ENCODE results near the gene VASH2. TPM values are rescaled to one million over a fixed set of nuclear protein-coding genes. Genes with fewer than 3 reads are reported as not detected.

VASH2 gene
- total and polyA plus RNA-seq, 2 of the 8 experiments (the other 6 are each of a cell fraction or from before 2014, with no cell fraction given), result 44.0 to 187 TPM

DNA sequence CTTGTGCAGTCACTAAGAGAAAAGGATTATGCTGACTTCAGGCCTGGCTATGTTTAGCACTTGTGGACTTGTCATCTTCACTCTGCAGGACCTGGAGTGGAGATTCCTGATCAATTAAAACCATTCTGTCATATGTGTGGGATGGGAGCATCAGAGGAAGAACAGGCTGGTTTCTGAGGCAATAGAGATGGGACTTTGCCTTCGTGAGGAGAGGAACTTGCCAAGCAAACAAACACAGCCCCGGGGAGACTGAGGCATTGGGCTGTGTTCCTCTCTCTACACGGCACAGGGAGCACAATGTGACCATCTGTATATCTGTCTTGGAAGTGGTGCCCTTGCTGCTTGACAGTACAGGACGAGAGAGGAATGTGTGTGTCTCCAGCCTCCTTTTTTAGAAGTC is 23.1 kb downstream of the VASH2 start:
- H3K27me3 ChIP-seq (replicated peaks in 1 of 4; ENCODE audit: control insufficient read depth in 3 of 4, extremely low read depth in 1 of 4, insufficient read depth in 3 of 4, low read length in 3 of 4), result no peaks in the 10 kb centered on the region
- H3K4me3 ChIP-seq (ENCODE audit: extremely low read depth in 1 of 4, insufficient read depth in 2 of 4, low read depth in 3 of 4, low read length in 4 of 4), result no peak overlapping the region
- H3K14ac ChIP-seq (ENCODE audit: insufficient read length), result no peak overlapping the region
- 86% methylated on average over 4 of the region's 4 CpGs; no CpG with 5 or more reads in 1 of the 2 experiments for WGBS, 2 experiments (ENCODE audit: extremely low coverage in 1 of 2, insufficient coverage in 1 of 2, insufficient read length in 1 of 2, insufficient replicate concordance in 2 of 2, low coverage in 1 of 2, low lambda C conversion rate in 2 of 2, missing lambda C conversion rate in 1 of 2)
- H2BK15ac ChIP-seq (ENCODE audit: low read length), result no peak overlapping the region
- no peak overlapping the region for H3K18ac ChIP-seq (ENCODE audit: extremely low read depth, low read length)
- no peak overlapping the region for H2BK12ac ChIP-seq (ENCODE audit: low read depth, low read length)
- peaks cover 3% of the 10 kb centered on the region; the same call in 1 of the 2 replicates for H3K79me1 ChIP-seq (ENCODE audit: low read depth, low read length)
- H4K91ac ChIP-seq (replicated peaks; ENCODE audit: insufficient read length, low read length), result no peak overlapping the region
- H2AK5ac ChIP-seq (ENCODE audit: low read depth, low read length), result no peak overlapping the region
- no peak overlapping the region for H3K56ac ChIP-seq (replicated peaks; ENCODE audit: insufficient read length, low read depth, low read length)
- no peak for FAIRE-seq
- no peak overlapping the region for H3K27ac ChIP-seq (ENCODE audit: low read depth, low read length)
- no peaks in the 10 kb centered on the region for H3K9me3 ChIP-seq (ENCODE audit: insufficient read depth in 2 of 2, low read depth in 1 of 2, low read length in 1 of 2)
- no peaks in the 10 kb centered on the region for H3K23me2 ChIP-seq (ENCODE audit: low read depth, low read length)
- TF ChIP-seq POLR2AphosphoS5 (IDR thresholded peaks at IDR 0.05; ENCODE audit: low read depth, low read length), result 0 out of 2 replicates have a peak, but pooled peaks have one; percentile 19
- no peak for TF ChIP-seq EZH2 (IDR thresholded peaks at IDR 0.05; ENCODE audit: low read depth, low read length, severe bottlenecking)
- H2BK5ac ChIP-seq (ENCODE audit: low read depth, low read length), result no peak overlapping the region
- no peak overlapping the region for H4K8ac ChIP-seq (ENCODE audit: extremely low read depth, insufficient read depth, low read length)
- no peak overlapping the region for H3K4me2 ChIP-seq (ENCODE audit: insufficient read depth in 1 of 2, low read depth in 2 of 2, low read length in 2 of 2)
- H4K5ac ChIP-seq (ENCODE audit: insufficient read length, low read depth, low read length), result no peak overlapping the region
- H2BK120ac ChIP-seq (replicated peaks; ENCODE audit: low read depth, low read length), result no peak overlapping the region
- no peak overlapping the region for H2BK20ac ChIP-seq (ENCODE audit: low read length)
- no peak overlapping the region for H3K23ac ChIP-seq (ENCODE audit: insufficient read length)
- H3K79me2 ChIP-seq (ENCODE audit: control insufficient read depth in 1 of 2, insufficient read depth in 2 of 2, low read length in 2 of 2), result no peaks in the 10 kb centered on the region; a peak in 1 of 4 replicates
- peaks cover 0 to 7% (median 2%) of the 10 kb centered on the region in 4 experiments; a peak in 5 of 7 replicates for H3K4me1 ChIP-seq (replicated peaks in 1 of 4; ENCODE audit: control insufficient read depth in 3 of 4, insufficient read depth in 4 of 4, low read length in 3 of 4)
- H3K36me3 ChIP-seq (ENCODE audit: control insufficient read depth in 2 of 4, insufficient read depth in 4 of 4, low read length in 3 of 4), result peaks cover 57 to 98% (median 88%) of the 10 kb centered on the region in 4 experiments
- ChIA-PET CTCF (ENCODE audit: partially characterized antibody) (interaction anchor here (0.7 to 1.2 kb wide), 2 partner anchors 22 to 196 kb away, joined by 3 to 4 read pairs; no protein-coding TSS in a partner anchor), POLR2A (ENCODE audit: partially characterized antibody) (interaction anchor here (1.5 to 12.9 kb wide), 6 partner anchors 8 to 37 kb away, joined by 5 to 240 read pairs (median 8); no protein-coding TSS in a partner anchor)
- no peak for DNase-seq (ENCODE audit: low read depth in 1 of 2, low spot score in 2 of 2)
- no peak overlapping the region for H3K4ac ChIP-seq (replicated peaks; ENCODE audit: insufficient read length, low read depth, low read length)
- peaks cover 2 to 12% of the 10 kb centered on the region in 2 experiments for H4K20me1 ChIP-seq (replicated peaks in 1 of 2; ENCODE audit: control insufficient read depth in 1 of 2, insufficient read depth in 2 of 2, low read length in 2 of 2)
- no peak overlapping the region for H2AFZ ChIP-seq (ENCODE audit: low read length)
- no peak overlapping the region; a peak in 1 of 7 replicates for H3K9ac ChIP-seq (replicated peaks in 1 of 4; ENCODE audit: extremely low read depth in 1 of 4, low read depth in 3 of 4, low read length in 3 of 4)
